Neural progenitor cell (in vitro differentiated cells): ENCODE measurements around the gene ELOF1. TPM values are rescaled to one million over a fixed set of nuclear protein-coding genes. Genes with fewer than 3 reads are reported as not detected.

Experiments
- DNase-seq: peaks from one replicate; pipeline ENCODE4 v3.0.0-alpha.2; 2016; ENCODE audit warnings: low spot score
- H2AFZ ChIP-seq: fragments of 200-600 bp; sonication (generic); replicated peaks from 2 replicates; pipeline ENCODE4 v1.6.1; 2016; ENCODE audit warnings: antibody characterized with exemption
- H3F3A ChIP-seq: fragments of 200-600 bp; sonication (generic); 2 replicates; pipeline ENCODE4 v1.6.1; 2016; ENCODE audit warnings: antibody characterized with exemption, low read depth
- H3K27ac ChIP-seq: fragments of 200-600 bp; sonication (generic); 2 replicates; pipeline ENCODE4 v1.5.1; 2016; ENCODE audit warnings: mild to moderate bottlenecking
- H3K27me3 ChIP-seq: fragments of 200-600 bp; sonication (generic); 2 replicates; pipeline ENCODE4 v1.6.1; 2016; ENCODE audit warnings: mild to moderate bottlenecking, moderate library complexity
- H3K36me3 ChIP-seq: fragments of 200-600 bp; sonication (generic); 2 replicates; pipeline ENCODE4 v1.5.1; 2016
- H3K4me1 ChIP-seq: fragments of 200-600 bp; sonication (generic); 2 replicates; pipeline ENCODE4 v1.6.1; 2016; ENCODE audit warnings: mixed run types
- H3K4me2 ChIP-seq: fragments of 200-600 bp; sonication (generic); 2 replicates; pipeline ENCODE4 v1.6.1; 2016
- H3K4me3 ChIP-seq: fragments of 200-600 bp; sonication (generic); 2 replicates; pipeline ENCODE4 v1.5.1; 2016
- H3K79me2 ChIP-seq: fragments of 200-600 bp; sonication (generic); 2 replicates; pipeline ENCODE4 v1.6.1; 2016; ENCODE audit warnings: low read depth
- H3K9ac ChIP-seq: fragments of 200-600 bp; sonication (generic); 2 replicates; pipeline ENCODE4 v1.6.1; 2016
- H3K9me3 ChIP-seq: fragments of 200-600 bp; sonication (generic); 2 replicates; pipeline ENCODE4 v1.5.1; 2016; ENCODE audit warnings: low read depth
- H4K20me1 ChIP-seq: fragments of 200-600 bp; sonication (generic); 2 replicates; pipeline ENCODE4 v1.6.1; 2016; ENCODE audit warnings: low read depth
- H3K27ac Mint-ChIP-seq: 3 replicates; pipeline ENCODE4 v1.8.0; 2021; ENCODE audit warnings: mixed read lengths
- H3K27me3 Mint-ChIP-seq: 2 replicates; pipeline ENCODE4 v1.8.0; 2022; ENCODE audit warnings: low read depth, mild to moderate bottlenecking, inconsistent platforms, moderate library complexity, mixed read lengths; ENCODE audit not compliant: insufficient read depth
- H3K36me3 Mint-ChIP-seq: 3 replicates; pipeline ENCODE4 v1.8.0; 2021; ENCODE audit warnings: mixed read lengths
- H3K4me1 Mint-ChIP-seq: 3 replicates; pipeline ENCODE4 v1.8.0; 2021; ENCODE audit warnings: mixed read lengths
- H3K4me3 Mint-ChIP-seq: 3 replicates; pipeline ENCODE4 v1.8.0; 2021; ENCODE audit warnings: mild to moderate bottlenecking, moderate library complexity, mixed read lengths
- H3K9me3 Mint-ChIP-seq: 3 replicates; pipeline ENCODE4 v1.8.0; 2020; ENCODE audit warnings: mixed read lengths
- EZH2 ChIP-seq: fragments of 200-600 bp; sonication (generic); IDR thresholded peaks from 2 replicates; pipeline ENCODE4 v1.6.1; 2017; ENCODE audit warnings: antibody characterized with exemption, mild to moderate bottlenecking, moderate library complexity
- EZH2phosphoT487 ChIP-seq: fragments of 200-600 bp; sonication (generic); IDR thresholded peaks from 2 replicates; pipeline ENCODE4 v1.6.1; 2017; ENCODE audit warnings: antibody characterized with exemption
- total RNA-seq: library from RNA; depleted of rRNA; stranded (reverse); fragments of >200 nt; gene quantifications from 2 replicates; pipeline ENCODE4 v1.2.3, GENCODE V29; 2015; ENCODE audit warnings: low replicate concordance
- TF ChIP-seq, protein P1 (sequence below): fragments of 200-600 bp; sonication (generic); IDR thresholded peaks from 2 replicates; pipeline ENCODE4 v1.5.1; 2017; ENCODE audit warnings: antibody characterized with exemption, mild to moderate bottlenecking

The ELOF1 gene
- total RNA-seq, 1 donor from 2014 or later: 26.9 TPM

DNA sequence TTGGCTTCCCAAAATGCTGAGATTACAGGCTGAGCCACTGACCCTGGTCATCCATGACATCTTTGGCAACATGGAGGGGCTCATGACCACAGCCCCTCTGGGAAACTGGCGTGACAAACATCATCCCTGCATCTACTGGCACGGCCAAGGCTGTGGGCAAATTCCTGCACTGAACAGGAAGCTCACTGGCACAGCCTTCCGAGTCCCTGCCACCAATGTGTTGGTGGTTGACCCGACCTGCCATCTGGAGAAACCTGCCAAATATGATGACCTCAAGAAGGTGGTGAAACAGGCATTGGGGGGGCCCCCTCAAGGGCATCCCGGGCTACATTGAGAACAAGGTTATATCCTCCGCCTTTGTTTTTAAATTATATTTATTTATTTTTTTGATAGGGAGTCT, 27.3 kb upstream of the ELOF1 start:
- H3K79me2 ChIP-seq: no peaks in the 10 kb centered on the region
- Mint-ChIP-seq H3K4me1 (peaks cover 7% of the 10 kb centered on the region), H3K27me3 (peaks cover 8% of the 10 kb centered on the region), H3K27ac (no peak overlapping the region), H3K9me3 (no peaks in the 10 kb centered on the region), H3K36me3 (no peaks in the 10 kb centered on the region), H3K4me3 (no peak overlapping the region)
- H3K36me3 ChIP-seq: no peaks in the 10 kb centered on the region
- H3K4me1 ChIP-seq: no peaks in the 10 kb centered on the region
- H3K27me3 ChIP-seq: no peaks in the 10 kb centered on the region
- H3K4me3 ChIP-seq: no peak overlapping the region
- no peaks in the 10 kb centered on the region for H3F3A ChIP-seq
- no peak for TF ChIP-seq EZH2
- no peak overlapping the region for H3K4me2 ChIP-seq
- no peaks in the 10 kb centered on the region for H4K20me1 ChIP-seq
- DNase-seq: no peak
- H3K9ac ChIP-seq: no peak overlapping the region
- no peaks in the 10 kb centered on the region for H3K9me3 ChIP-seq
- H3K27ac ChIP-seq: no peak overlapping the region
- H2AFZ ChIP-seq: no peak overlapping the region

DNA sequence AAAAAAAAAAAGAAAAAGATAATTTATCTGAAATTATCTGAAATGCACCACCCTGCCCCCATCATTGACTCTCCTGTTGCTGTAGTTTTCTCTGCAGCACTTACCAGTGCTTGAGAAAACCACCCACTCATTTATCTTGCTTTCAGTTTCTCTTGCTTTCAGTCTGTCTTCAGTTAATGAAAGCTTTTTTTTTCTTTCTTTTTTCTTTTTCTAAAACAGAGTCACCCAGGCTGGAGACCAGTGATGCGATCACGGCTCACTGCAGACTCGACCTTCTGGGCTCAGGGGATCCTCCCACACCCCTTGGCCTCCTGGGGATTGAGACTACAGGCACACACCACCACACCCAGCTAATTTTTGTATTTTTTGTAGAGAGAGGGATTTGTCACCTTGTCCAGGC, 22.7 kb upstream of the ELOF1 start:
- no peaks in the 10 kb centered on the region for H3K4me1 ChIP-seq
- H3K36me3 ChIP-seq: no peaks in the 10 kb centered on the region
- no peaks in the 10 kb centered on the region for H3K9me3 ChIP-seq
- H3K27me3 Mint-ChIP-seq: peaks cover 8% of the 10 kb centered on the region
- H4K20me1 ChIP-seq: no peaks in the 10 kb centered on the region
- no peaks in the 10 kb centered on the region for H3F3A ChIP-seq
- H3K27me3 ChIP-seq: peaks cover 18% of the 10 kb centered on the region
- no peaks in the 10 kb centered on the region for H3K79me2 ChIP-seq
- H3K4me1 Mint-ChIP-seq: peaks cover 6% of the 10 kb centered on the region
- no peak for TF ChIP-seq EZH2phosphoT487
- no peak for TF ChIP-seq EZH2
- TF ChIP-seq, protein P1, sequence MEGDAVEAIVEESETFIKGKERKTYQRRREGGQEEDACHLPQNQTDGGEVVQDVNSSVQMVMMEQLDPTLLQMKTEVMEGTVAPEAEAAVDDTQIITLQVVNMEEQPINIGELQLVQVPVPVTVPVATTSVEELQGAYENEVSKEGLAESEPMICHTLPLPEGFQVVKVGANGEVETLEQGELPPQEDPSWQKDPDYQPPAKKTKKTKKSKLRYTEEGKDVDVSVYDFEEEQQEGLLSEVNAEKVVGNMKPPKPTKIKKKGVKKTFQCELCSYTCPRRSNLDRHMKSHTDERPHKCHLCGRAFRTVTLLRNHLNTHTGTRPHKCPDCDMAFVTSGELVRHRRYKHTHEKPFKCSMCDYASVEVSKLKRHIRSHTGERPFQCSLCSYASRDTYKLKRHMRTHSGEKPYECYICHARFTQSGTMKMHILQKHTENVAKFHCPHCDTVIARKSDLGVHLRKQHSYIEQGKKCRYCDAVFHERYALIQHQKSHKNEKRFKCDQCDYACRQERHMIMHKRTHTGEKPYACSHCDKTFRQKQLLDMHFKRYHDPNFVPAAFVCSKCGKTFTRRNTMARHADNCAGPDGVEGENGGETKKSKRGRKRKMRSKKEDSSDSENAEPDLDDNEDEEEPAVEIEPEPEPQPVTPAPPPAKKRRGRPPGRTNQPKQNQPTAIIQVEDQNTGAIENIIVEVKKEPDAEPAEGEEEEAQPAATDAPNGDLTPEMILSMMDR: no peak
- no peak overlapping the region for H3K27ac Mint-ChIP-seq
- no peaks in the 10 kb centered on the region for H3K9me3 Mint-ChIP-seq
- no peak overlapping the region for H3K27ac ChIP-seq
- no peak overlapping the region for H2AFZ ChIP-seq
- no peak for DNase-seq
- H3K4me3 ChIP-seq: no peak overlapping the region
- no peak overlapping the region for H3K9ac ChIP-seq
- H3K4me3 Mint-ChIP-seq: no peak overlapping the region
- H3K4me2 ChIP-seq: no peak overlapping the region
- no peaks in the 10 kb centered on the region for H3K36me3 Mint-ChIP-seq

DNA sequence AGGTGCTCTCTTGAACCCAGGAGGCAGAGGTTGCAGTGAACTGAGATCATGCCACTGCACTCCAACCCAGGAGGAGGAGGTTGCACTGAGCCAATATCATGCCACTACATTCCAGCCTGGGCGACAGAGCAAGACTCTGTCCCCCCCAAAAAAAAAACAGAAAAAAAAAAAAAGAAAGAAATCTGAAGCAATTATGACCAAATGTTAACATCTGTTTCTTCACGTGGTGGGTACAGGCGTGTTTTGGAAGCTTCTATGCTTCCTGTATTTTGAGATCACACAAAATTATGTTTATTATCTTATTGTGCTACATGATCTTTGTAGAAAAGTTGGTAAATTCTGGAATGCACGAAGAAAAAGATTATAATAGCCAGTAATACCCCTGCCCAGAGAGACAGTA, 21.1 kb upstream of the ELOF1 start:
- no peak overlapping the region for H3K27ac ChIP-seq
- Mint-ChIP-seq H3K4me1 (peaks cover 6% of the 10 kb centered on the region), H3K9me3 (no peaks in the 10 kb centered on the region), H3K4me3 (no peak overlapping the region), H3K36me3 (no peaks in the 10 kb centered on the region), H3K27me3 (peaks cover 8% of the 10 kb centered on the region), H3K27ac (no peak overlapping the region)
- H3K9ac ChIP-seq: no peak overlapping the region
- no peaks in the 10 kb centered on the region for H4K20me1 ChIP-seq
- no peaks in the 10 kb centered on the region for H3K9me3 ChIP-seq
- H3F3A ChIP-seq: no peaks in the 10 kb centered on the region
- DNase-seq: no peak
- H3K36me3 ChIP-seq: no peaks in the 10 kb centered on the region
- peaks cover 18% of the 10 kb centered on the region for H3K27me3 ChIP-seq
- TF ChIP-seq, protein P1: no peak
- no peak for TF ChIP-seq EZH2phosphoT487
- no peak for TF ChIP-seq EZH2
- no peak overlapping the region for H3K4me2 ChIP-seq
- no peak overlapping the region for H3K4me3 ChIP-seq
- no peaks in the 10 kb centered on the region for H3K79me2 ChIP-seq
- no peaks in the 10 kb centered on the region for H3K4me1 ChIP-seq
- H2AFZ ChIP-seq: no peak overlapping the region

DNA sequence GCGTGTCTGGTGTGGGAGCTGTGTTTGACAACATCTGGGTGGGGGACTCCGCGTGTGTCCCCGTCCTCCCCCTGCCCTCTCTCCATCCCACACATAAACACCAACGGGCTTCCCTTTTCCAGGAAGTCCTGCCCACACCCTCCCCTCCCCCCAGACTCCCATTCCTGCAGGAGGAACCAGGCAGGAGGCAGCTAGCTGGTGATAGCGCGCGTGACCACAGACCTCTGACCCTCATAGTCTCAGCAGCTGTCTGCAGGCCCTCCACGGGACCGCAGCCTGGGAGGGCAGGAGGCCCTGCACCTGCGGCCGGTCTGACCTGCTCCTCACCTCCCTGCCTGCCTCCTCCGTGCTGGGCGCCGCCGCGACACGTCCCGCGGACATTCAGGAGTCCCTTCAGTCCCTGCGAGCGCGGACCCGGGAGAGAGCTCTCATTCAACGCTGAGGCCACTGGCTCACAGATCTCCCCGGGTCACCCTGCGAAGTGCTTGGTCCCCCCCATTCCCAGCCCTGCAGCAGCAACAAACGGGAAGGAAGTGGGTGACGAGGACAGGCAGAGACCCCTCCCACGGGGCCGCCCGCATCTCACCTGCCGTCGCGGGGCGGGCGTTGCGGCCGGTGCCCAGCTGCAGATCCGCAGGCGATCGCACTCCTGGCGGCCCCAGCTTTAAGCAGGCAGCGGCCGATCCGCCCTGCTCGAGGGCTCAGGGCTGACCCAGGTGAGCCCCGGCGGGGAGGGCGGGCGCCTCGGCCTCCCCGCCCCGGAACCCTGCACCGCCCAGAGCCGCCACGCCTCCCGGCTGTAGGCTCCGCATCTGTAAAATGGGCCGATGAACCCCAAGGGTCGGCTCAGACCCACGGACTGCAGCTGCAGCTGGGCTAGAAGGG, 19.5 kb upstream of the ELOF1 start:
- Mint-ChIP-seq H3K36me3 (no peaks in the 10 kb centered on the region), H3K27me3 (peaks cover 6% of the 10 kb centered on the region), H3K27ac (no peak overlapping the region), H3K4me1 (peaks cover 6% of the 10 kb centered on the region), H3K9me3 (no peaks in the 10 kb centered on the region), H3K4me3 (no peak overlapping the region)
- no peak for TF ChIP-seq EZH2
- TF ChIP-seq EZH2phosphoT487: no peak
- TF ChIP-seq, protein P1: no peak
- DNase-seq: peak; percentile 25
- Histone ChIP-seq H3K79me2 (no peaks in the 10 kb centered on the region), H3K4me3 (peak overlapping the region; percentile 32), H3K4me1 (no peaks in the 10 kb centered on the region), H3K27me3 (peaks cover 18% of the 10 kb centered on the region), H3K4me2 (peak overlapping the region; percentile 55), H4K20me1 (no peaks in the 10 kb centered on the region), H2AFZ (peak overlapping the region; percentile 85), H3K27ac (no peak overlapping the region), H3F3A (no peaks in the 10 kb centered on the region), H3K36me3 (no peaks in the 10 kb centered on the region), H3K9me3 (no peaks in the 10 kb centered on the region), H3K9ac (no peak overlapping the region)
